GM19397 (cell line): Measurements from ENCODE around the gene MCM3.

ENCODE experiments used
- ATAC-seq: cut with Tn5 transposase; IDR thresholded peaks from one replicate; pipeline ENCODE4 v1.9.1; 2021; ENCODE audit warnings: mild to moderate bottlenecking, moderate library complexity; ENCODE audit not compliant: unreplicated experiment

Gene MCM3

DNA sequence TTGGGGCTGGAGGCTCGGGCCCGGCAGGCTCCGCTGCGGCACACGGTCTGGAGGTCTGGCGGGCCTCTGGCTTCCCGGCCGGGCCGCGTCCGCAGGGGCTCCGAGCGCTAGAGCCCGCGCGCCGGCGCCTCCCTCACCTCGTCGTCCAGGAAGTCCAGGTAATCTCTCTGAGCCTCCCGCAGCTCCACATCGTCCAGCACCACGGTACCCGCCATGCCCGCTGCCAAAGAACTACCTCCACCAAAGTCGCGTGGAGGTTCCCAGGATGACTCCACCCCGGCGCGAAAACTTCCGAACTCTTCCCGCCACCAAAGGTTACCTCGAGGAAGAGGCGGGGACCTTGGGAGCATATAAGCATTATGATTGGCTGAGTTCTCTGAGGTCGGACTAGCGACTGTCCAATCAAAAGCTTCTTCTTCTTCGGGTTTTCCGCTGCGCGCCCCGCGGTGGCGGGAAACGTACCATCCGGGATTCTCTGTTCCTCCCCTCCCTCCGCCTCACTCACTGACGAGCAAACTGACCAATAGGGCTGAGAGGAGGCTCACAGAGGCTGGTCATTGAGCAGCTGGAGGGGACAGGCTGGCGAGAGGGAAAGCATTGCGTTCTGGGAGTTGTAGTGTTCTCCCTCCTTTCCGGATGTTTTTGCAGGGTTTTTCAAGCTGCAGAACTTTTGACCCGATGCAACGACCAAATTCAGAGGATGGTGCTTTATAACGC lies at the start of gene MCM3:
MCM3 (minus strand) TSS at position 283 of the 717 bp plus-strand sequence; CDS start at position 215, 68 bp downstream.
- ATAC-seq = peak; percentile 97

DNA sequence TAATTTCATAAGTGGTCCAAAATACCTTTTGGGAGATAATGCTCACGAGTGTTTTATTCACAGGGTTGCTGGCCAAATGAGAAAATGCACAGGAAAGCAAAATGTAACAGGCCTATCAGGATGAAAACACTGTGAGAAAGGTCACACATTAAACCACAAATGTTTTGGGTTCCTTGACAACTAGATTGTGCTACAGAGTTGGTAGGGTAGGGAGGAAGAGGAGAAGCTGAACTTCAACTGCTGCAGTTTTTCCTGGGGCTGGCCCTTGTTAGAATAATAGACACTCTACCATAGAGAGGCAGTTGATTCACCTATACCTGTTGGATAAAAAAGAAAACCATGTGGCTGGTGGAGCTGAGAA lies 49.3 kb upstream of the MCM3 start:
- ATAC-seq = no peak

- no peak for ATAC-seq
Observed at GRCh38 chr6:52331793-52332457, 47.4 kb upstream of the MCM3 start.

GRCh38 chr6:52330470-52330869 lies 45.9 kb upstream of the MCM3 start:
- ATAC-seq = no peak

DNA sequence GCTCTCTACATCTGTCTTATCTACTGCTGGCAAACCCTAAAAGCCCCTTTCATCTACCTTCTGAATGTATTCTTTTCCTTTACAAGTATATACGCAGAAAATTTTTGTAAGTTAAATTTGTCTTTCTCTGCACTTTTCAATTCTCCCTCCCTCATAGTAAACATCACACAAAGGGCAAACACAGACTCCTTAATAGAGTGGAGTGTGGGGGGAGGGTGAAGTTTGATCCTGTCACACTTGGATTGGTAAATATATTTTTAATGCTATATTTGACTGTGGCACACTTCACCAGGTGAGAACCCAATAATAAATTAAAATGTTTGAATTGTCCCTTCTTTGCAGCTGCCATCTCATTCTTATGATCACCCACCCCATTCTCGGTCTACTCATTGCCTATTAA lies 44.2 kb upstream of the MCM3 start:
- no peak for ATAC-seq

- ATAC-seq = no peak
Observed at GRCh38 chr6:52328303-52328662, 43.7 kb upstream of the MCM3 start.

GRCh38 chr6:52326540-52327364 lies 42.2 kb upstream of the MCM3 start:
- no peak for ATAC-seq

GRCh38 chr6:52325695-52326471 lies 41.3 kb upstream of the MCM3 start:
- no peak for ATAC-seq

- ATAC-seq = no peak
Observed at GRCh38 chr6:52324189-52324588, 39.6 kb upstream of the MCM3 start.

- peak; percentile 94 for ATAC-seq
Observed at GRCh38 chr6:52317841-52318581, 33.5 kb upstream of the MCM3 start.

- ATAC-seq = no peak
Observed at GRCh38 chr6:52317211-52317610, 32.7 kb upstream of the MCM3 start.

DNA sequence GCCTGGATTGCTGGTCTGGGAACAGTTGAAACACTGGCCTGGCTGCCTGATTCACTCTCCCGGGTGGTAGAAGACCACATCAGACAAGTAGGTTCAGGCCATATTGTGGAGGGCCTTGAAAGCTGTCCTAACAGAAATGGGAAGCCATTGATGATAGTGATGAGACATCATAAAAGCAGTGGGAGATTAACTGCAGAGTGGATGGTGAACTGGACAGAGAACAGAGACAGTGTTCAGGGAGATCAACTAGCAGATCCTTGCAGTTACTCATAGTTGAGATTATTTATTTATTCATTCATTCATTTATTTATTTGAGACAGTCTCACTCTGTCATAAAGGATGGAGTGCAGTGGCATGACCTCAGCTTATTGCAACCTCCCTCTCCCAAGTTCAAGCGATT lies 30.2 kb upstream of the MCM3 start:
- no peak for ATAC-seq

DNA sequence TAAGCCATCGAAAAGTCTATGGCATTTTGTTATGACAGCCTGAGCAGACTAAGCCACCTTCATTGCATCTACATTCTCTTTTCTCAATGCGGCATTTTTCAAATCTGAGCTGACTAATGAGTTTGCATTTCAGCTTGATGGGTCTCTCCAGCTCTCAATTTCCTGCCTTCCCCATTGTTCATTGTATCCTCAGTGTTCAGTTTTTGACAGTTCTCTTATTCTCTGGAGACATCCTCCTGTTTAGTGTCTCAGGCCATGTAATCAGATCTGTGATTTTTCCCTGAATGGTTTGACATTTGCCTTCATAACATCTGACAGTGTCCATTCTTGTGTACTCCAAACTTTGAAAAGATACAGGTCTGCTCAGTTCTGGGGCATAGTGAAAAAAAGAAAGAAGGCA lies 27.9 kb upstream of the MCM3 start:
- ATAC-seq = no peak

- ATAC-seq = no peak
Observed at GRCh38 chr6:52310932-52311331, 26.4 kb upstream of the MCM3 start.

- no peak for ATAC-seq
Observed at GRCh38 chr6:52307900-52308372, 23.4 kb upstream of the MCM3 start.

DNA sequence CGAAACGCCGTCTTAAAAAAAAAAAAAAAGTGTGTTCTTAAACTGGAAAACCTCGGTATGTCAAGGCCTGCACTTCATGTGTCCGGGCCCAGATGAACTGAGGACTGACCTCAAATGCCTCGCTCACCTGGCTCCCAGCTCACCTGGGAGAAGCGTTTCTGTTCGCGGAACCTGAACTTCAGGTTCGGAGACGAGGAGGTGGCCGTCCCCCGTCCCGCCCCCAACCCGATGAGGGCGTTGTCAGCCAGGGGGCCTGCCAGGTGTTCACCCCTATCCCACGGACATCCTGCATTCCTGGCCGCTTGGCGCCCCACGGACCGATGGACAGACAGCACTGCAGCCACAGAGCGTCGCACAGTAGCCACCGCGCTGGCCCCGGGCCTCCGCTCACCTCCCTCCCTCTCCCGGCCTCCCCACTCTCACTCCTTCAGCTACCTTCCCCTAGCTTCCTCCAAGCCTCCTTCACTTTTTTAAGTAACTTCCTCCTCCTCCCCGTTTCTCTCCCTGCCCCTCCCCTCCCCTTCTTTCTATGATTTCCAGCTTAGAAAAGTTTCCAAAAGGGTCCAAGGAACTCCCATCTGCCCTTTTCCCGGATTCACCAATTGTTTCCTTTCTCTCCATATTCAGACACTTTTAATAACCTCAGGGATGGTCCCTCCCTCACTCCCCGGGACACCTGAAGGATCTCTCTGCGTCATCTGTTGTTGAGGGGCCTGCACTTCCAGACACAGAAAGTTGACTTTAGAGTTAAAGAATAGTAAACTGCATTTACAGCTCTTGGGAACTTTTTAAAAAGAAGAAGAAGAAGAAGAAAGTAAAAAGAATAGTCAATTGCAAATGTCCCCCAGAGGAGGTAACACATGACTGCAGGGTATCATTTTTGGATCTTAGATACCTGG lies 22.7 kb upstream of the MCM3 start:
- no peak for ATAC-seq

DNA sequence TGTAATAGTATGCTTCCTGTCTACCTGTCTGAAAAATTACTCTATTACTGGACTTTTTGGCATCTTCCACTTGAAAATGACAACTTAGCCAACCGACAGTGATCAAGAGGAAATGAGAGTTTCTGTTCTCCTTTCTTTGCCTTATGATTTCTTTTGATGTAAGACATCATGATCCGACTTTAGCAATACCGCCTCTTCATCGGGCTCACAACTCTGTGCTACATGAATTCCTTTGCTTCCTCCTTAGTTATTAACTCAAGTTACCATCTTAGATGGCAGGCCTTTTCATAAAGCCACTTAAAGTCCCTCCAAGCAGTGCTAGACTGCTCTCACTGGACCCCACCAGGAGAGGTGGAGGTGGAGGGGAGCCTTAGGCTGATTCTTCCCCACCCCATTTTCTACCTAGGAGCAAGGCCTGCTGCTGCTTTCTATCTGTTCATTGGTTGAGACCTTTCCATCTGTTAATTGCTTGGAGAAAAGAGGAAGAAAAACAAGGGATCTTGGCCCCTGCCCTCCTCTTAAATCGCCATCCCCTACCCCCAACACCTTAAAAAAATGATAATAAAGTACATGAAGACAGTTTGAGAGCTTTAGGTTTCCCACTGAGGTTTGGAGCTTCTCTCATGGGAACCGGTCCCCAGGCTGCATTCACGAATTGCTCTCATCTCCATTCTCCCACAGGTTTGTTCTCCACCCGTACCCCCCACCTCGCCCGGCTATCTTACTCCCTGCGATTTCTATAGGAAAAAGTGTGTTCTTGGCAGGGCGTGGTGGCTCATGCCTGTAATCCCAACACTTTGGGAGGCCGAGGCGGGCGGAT lies 21.6 kb upstream of the MCM3 start:
- ATAC-seq = peak; percentile 65

DNA sequence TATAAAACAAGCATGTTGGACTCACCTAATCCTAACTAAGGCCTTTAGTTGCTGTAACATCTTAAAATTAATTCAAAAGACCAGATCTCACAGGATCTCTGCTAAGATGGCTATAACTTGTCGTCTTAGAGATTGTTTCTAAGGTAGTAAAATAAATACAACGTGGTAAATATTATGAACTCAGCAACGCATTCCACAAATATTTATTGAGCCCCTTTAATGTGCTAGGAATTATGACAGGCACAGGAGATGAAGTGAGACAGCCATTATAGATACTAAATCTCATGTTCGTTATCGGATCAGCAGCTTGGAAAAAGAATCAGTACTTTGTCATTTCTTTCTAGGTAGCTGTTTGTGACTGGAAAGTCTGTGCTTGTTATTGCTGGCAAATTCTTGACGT lies 20.9 kb upstream of the MCM3 start:
- no peak for ATAC-seq
